Stimulated activated CD8-positive, alpha-beta memory T cell treated with anti-CD3 and anti-CD28 coated beads, Interleukin-7, amount 100 ng/mL, for 48 hours (primary cell): ENCODE data around the gene CSNK2B.
A peak's percentile ranks its signal among the peaks of the same experiment; 100 is the strongest.

ENCODE experiments used
- DNase-seq, 2 donors: peaks; one replicate each; pipeline ENCODE4 v3.0.0-alpha.2; 2020; ENCODE audit warnings: low read depth in 1 of 2; ENCODE audit errors: extremely low read depth in 1 of 2

The CSNK2B gene

GRCh38 chr6:31660381-31661261 lies 5.3 kb upstream of the CSNK2B start, which contains the start of gene C6orf47:
TSS of gene C6orf47 (minus strand) at chr6:31660778. CDS start at chr6:31659947, 831 bp downstream.
- DNase-seq, result peak; percentile 63 to 74

DNA sequence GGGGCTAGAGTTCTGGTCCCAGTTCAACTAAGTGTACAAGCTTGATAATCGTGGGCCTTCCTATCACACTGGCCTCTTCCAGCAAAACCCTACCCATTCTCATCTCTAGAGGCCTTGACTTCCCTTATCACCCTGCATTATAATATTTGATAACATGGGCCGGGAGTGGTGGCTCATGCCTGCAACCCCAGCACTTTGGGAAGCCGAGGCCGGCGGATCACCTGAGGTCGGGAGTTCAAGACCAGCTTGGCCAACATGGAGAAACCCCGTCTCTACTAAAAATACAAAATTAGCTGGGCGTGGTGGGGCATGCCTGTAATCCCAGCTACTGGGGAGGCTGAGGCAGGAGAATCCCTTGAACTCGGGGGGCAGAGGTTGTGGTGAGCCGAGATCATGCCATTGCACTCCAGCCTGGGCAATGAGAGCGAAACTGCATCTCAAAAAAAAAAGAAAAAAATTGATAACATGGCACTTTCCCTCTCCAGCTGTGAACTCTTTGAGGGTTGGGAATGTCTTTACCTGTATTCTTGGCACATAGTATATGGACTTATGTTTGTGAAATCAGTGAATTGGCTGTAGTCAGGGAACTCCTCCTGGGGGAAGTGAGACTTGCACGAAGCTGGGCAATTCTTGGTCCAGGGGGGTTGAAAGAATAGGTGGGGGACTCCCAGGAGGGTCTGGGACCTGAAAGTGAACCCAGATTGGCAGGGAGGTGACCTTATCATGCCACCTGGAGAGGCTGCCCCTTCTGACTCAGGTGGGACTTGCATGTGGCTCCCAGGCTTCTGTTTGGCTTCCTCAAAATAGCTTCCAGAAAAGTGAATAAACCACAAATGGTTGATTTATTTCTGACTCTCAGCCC lies 4.4 kb upstream of the CSNK2B start:
- DNase-seq, result no peak

DNA sequence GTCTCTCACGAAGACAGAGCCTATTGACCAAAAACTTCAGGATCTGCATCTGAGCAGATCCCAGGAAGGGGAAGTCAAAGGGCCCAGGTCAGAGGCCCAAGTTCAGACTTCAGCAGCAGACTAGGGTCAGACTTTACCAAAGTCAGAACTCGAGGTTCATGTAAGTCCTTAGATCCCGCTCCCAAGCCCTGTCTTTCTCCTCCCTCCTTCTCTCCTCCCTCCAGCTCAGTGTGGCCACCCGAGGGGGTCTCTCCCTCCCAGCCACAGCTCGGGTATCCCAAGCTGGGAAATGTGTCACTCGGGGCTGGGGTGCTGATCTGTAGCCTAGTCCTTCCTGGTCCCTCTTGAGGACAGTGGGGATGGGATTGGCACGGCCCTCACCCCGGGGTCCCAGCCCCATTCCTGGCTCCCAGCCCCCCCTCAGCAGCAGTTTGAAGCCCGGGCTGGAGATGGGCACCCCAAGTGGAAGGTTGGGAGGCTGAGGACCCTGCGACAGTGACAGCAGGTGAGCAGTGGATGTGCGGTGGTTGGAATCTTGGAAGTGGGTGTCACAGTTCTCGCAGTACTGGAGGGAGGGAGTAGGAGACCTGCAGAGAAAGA lies 3.7 kb upstream of the CSNK2B start:
- no peak for DNase-seq

- DNase-seq, result no peak
Measured at GRCh38 chr6:31663126-31663960, 2.5 kb upstream of the CSNK2B start.

- no peak for DNase-seq
Measured at GRCh38 chr6:31663961-31664789, 1.7 kb upstream of the CSNK2B start.

DNA sequence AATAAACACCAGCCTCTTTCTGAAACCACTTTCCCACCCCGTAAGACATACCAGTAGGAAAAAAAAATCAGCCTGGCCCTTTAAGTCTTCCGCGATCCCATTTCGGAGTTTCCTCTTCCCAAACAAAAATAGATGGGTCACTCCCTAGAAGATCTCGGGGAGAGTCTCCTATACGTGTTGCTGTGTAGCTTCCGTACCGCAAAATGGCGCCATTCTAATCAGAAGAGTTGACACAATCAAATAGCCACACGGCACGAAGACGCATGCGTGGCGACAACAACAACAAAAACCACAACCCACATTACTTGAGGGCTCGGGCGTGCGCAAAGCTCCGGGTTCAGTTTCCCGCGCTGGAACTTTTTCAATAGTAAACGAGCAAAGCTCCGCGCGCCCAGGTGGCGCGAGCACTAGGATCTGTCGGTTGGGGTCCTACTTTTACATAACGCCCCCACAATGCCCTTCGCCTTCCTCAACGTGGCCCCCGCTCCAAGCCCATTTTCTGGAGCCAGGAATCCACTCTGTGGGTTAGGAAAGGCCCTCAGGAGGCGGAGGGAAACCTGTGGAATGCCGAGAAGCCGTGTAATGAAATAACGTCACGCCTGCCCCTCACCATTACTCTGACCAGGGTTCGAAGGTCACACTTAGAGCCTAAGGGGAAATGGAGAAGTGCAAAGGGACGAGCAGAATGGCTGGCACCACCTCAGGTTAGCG lies 935 bp upstream of the CSNK2B start, which contains the start of gene GPANK1:
Gene GPANK1 (minus strand): TSS at position 208 of the 711 bp plus-strand sequence. CDS start 519 bp downstream, outside the sequence.
- peak; percentile 71 to 86 for DNase-seq

- DNase-seq, result no peak
Measured at GRCh38 chr6:31666337-31666965, 571 bp downstream of the CSNK2B start.

- no peak for DNase-seq
Measured at GRCh38 chr6:31669676-31670075, 3.8 kb downstream of the CSNK2B start, which contains the start of gene LY6G5B. TSS of gene LY6G5B (plus strand) at chr6:31669976. CDS start at chr6:31670951, 975 bp downstream.

DNA sequence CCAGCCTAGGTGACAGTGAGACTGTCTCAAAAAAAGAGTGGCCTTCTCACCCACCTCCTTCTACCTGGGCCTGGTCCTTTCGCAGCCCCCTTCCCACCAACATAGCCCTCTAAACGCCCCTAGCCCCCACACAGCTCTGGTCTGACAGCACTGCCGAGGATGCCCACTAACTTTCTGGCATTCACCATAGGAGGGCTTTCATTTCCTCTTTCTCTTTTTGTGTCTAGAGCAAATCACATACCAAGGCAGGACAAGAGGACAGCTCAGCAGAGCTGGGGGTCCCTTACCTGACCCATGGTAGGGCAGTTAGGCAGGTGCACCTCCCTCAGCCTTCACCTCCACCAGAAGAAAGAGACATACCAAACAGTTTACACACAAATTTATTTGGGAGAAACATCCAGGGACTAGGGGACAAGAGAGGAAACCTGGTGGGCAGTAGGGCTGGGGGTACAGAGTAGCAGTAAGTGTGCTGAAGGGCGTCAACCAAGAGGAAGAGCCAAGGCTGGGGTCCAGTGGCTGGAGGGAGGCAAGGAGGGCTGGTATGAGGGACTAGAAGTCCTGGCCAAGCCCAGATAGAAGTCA lies 10.5 kb downstream of the CSNK2B start:
- DNase-seq, result no peak

DNA sequence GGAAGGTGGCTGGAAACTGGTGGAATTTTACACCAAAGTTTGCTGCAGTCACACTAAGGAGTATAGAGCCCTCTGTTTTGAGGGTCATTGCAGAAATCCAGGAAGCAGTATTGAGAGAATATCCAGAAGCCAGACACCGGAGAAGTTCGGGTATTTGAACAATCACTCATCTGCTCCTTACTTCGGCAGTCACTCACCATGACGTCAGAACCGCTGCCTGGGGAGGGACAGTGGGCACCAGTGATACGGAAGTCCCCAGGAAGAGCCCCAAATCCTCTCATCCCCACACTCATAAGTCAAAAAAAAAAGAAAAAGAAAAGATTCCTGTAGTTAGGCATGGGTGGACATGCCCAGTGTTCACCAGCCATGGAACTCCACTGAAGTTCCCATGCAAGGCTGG lies 11.0 kb downstream of the CSNK2B start:
- no peak for DNase-seq

GRCh38 chr6:31677955-31678354 lies 12.1 kb downstream of the CSNK2B start:
- DNase-seq, result no peak

DNA sequence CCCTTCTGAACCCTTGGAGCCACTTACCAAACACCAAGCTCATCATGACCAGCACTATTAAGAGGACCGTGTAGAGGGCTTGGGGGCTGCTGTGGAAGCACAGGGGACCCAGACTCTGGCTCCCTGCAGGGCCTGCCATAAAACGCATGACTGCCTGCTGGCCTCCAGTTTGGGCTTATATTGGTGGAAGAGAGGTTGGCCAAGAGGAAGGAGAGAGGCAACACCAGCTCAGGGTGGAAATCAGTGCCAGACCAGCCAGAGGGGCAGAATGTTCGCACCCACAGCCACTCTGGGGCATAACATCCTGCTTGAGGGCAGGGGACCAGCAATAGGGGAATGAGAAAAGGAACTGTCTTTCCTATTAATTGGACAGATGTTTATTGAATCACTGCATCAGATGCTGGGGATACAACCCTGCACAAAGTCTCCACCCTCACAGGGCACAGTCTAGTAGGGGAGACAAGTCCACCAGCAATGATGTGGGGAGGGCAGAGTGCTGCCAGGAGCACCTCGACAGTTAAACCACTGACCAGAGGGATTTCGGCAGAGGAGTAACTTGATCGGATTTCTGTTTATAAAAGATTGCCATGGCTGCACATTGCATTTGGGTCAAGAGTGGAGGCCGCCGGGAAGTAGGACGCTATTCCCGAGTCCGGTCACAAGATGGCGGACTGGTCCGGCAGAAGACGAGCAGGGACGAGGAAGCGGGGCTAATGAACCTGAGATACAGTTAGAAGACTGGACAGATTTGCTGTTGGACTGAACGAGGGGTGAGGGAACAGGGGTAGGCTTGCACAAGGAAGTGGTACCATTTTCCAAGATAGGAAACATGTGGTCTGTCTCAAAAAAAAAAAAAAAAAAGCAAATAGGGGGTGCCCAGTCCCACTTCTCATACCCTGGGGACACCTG lies 14.6 kb downstream of the CSNK2B start, which contains the start of gene LY6G5C:
Gene LY6G5C (minus strand): TSS at position 842 of the 909 bp plus-strand sequence. CDS start 694 bp downstream, at position 148.
- DNase-seq, result peak in 1 of 2 donors; percentile 35

DNA sequence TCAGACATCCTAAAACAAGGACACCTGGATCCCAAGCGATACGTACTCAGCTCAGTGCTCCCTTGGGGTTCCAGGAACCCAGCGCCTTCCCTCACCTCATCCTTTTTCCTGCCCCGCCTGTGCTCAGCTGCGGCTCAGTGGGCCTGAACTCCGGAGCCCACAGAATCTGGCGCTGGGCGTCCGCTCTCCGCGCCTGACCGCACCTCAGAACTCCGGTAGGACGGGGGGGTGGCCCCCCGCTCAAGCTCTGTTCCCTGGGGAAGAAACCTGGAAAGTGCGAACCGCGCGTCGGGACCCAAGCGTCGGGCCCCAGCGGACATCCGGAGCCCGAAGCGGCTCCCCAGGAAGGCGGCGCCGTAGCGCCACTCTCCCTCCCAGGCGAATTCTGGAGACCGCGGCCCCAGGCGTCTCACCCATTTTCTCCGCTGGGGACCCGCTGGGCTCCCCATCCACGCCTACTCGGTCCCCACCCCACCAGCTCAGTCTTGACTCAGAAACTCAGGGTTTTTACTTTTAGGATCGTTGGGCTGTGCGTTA lies 15.3 kb downstream of the CSNK2B start:
- peak in 1 of 2 donors; percentile 29 for DNase-seq

- DNase-seq, result no peak
Measured at GRCh38 chr6:31683591-31683990, 17.7 kb downstream of the CSNK2B start.

- no peak for DNase-seq
Measured at GRCh38 chr6:31686483-31686882, 20.6 kb downstream of the CSNK2B start.

GRCh38 chr6:31687321-31687720 lies 21.4 kb downstream of the CSNK2B start:
- no peak for DNase-seq
